ENCODE data around the gene C11orf52. TPM values are rescaled to one million over a fixed set of nuclear protein-coding genes. Genes with fewer than 3 reads are reported as not detected.

C11orf52 gene
- polyA plus RNA-seq, 1 donor from 2014 or later = not detected

- Histone ChIP-seq H3K27ac (ENCODE audit: low read length) (no peak overlapping the region), H3K36me3 (ENCODE audit: insufficient read depth, low read length) (no peaks in the 10 kb centered on the region), H3F3A (ENCODE audit: insufficient read depth, low read length, poor library complexity, severe bottlenecking) (no peaks in the 10 kb centered on the region), H3K9me3 (ENCODE audit: low read length) (no peaks in the 10 kb centered on the region), H3K27me3 (ENCODE audit: insufficient read depth, low read depth, low read length) (no peaks in the 10 kb centered on the region), H3K9me2 (ENCODE audit: insufficient read depth, low read length) (no peaks in the 10 kb centered on the region), H4K20me1 (ENCODE audit: insufficient read depth) (no peaks in the 10 kb centered on the region), H2AFZ (ENCODE audit: low read depth, low read length) (no peak overlapping the region), H3K4me2 (ENCODE audit: low read length) (no peak overlapping the region), H3K79me2 (replicated peaks; ENCODE audit: insufficient read depth, low read length) (no peaks in the 10 kb centered on the region), H3K9ac (ENCODE audit: low read length) (no peak overlapping the region), H3K4me3 (ENCODE audit: low read length) (no peak overlapping the region)
- TF ChIP-seq, protein P1, sequence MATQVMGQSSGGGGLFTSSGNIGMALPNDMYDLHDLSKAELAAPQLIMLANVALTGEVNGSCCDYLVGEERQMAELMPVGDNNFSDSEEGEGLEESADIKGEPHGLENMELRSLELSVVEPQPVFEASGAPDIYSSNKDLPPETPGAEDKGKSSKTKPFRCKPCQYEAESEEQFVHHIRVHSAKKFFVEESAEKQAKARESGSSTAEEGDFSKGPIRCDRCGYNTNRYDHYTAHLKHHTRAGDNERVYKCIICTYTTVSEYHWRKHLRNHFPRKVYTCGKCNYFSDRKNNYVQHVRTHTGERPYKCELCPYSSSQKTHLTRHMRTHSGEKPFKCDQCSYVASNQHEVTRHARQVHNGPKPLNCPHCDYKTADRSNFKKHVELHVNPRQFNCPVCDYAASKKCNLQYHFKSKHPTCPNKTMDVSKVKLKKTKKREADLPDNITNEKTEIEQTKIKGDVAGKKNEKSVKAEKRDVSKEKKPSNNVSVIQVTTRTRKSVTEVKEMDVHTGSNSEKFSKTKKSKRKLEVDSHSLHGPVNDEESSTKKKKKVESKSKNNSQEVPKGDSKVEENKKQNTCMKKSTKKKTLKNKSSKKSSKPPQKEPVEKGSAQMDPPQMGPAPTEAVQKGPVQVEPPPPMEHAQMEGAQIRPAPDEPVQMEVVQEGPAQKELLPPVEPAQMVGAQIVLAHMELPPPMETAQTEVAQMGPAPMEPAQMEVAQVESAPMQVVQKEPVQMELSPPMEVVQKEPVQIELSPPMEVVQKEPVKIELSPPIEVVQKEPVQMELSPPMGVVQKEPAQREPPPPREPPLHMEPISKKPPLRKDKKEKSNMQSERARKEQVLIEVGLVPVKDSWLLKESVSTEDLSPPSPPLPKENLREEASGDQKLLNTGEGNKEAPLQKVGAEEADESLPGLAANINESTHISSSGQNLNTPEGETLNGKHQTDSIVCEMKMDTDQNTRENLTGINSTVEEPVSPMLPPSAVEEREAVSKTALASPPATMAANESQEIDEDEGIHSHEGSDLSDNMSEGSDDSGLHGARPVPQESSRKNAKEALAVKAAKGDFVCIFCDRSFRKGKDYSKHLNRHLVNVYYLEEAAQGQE (IDR thresholded peaks at IDR 0.05; ENCODE audit: borderline replicate concordance) = no peak
- TF ChIP-seq SMC3 (conservative IDR thresholded peaks at IDR 0.05; ENCODE audit: poor library complexity) (no peak), MXI1 (conservative IDR thresholded peaks at IDR 0.05; ENCODE audit: poor library complexity, severe bottlenecking) (no peak), TAF1 (IDR thresholded peaks at IDR 0.05; ENCODE audit: low read depth) (no peak), EZH2 (IDR thresholded peaks at IDR 0.05; ENCODE audit: borderline replicate concordance, insufficient read depth, low read length, poor library complexity, severe bottlenecking) (no peak), EP300 (conservative IDR thresholded peaks at IDR 0.05; ENCODE audit: poor library complexity, severe bottlenecking) (no peak), RAD21 (conservative IDR thresholded peaks at IDR 0.05) (no peak), POLR2AphosphoS5 (IDR thresholded peaks at IDR 0.05) (no peak)
- TF ChIP-seq, protein P2, sequence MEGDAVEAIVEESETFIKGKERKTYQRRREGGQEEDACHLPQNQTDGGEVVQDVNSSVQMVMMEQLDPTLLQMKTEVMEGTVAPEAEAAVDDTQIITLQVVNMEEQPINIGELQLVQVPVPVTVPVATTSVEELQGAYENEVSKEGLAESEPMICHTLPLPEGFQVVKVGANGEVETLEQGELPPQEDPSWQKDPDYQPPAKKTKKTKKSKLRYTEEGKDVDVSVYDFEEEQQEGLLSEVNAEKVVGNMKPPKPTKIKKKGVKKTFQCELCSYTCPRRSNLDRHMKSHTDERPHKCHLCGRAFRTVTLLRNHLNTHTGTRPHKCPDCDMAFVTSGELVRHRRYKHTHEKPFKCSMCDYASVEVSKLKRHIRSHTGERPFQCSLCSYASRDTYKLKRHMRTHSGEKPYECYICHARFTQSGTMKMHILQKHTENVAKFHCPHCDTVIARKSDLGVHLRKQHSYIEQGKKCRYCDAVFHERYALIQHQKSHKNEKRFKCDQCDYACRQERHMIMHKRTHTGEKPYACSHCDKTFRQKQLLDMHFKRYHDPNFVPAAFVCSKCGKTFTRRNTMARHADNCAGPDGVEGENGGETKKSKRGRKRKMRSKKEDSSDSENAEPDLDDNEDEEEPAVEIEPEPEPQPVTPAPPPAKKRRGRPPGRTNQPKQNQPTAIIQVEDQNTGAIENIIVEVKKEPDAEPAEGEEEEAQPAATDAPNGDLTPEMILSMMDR (IDR thresholded peaks at IDR 0.05; ENCODE audit: poor library complexity, severe bottlenecking) = no peak
Observed at GRCh38 chr11:111906680-111907079, 12.0 kb upstream of the C11orf52 start.

DNA sequence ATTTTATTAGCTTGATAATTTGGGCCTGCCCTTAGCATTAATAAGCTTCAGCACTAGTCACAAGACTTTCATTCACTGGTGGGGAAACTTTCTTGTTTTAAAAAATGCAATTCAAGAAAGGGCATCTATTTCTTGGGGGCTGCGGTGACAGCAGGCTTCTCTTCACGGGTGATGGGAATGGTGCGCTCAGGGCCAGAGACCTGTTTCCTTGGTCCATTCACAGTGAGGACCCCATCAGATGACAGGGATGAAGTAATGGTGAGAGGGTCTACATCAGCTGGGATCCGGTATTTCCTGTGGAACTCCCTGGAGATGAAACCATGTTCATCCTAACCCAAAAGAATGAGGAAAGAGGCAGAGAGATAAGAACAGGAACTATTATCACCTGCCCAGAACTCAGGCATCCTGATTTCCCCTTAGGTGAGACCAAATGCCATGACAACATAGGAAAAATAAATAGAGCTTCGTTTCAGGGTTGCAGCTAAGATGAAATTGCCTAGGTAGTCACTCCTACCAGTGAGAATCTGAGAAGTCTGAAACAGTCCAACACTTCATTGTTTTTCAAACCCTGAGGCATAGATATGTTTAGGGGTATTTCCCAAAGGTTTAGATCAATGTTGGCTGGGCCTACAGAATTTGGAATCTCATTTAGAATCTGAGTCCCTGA, 9.9 kb upstream of the C11orf52 start:
- H2AFZ ChIP-seq (ENCODE audit: low read depth, low read length) = no peak overlapping the region
- H4K20me1 ChIP-seq (ENCODE audit: insufficient read depth) = no peaks in the 10 kb centered on the region
- H3K4me3 ChIP-seq (ENCODE audit: low read length) = no peak overlapping the region
- H3K27me3 ChIP-seq (ENCODE audit: insufficient read depth, low read depth, low read length) = no peaks in the 10 kb centered on the region
- H3K27ac ChIP-seq (ENCODE audit: low read length) = no peak overlapping the region
- no peak for TF ChIP-seq MXI1 (conservative IDR thresholded peaks at IDR 0.05; ENCODE audit: poor library complexity, severe bottlenecking)
- no peak for TF ChIP-seq EZH2 (IDR thresholded peaks at IDR 0.05; ENCODE audit: borderline replicate concordance, insufficient read depth, low read length, poor library complexity, severe bottlenecking)
- no peak for TF ChIP-seq EP300 (conservative IDR thresholded peaks at IDR 0.05; ENCODE audit: poor library complexity, severe bottlenecking)
- TF ChIP-seq, protein P2 (IDR thresholded peaks at IDR 0.05; ENCODE audit: poor library complexity, severe bottlenecking) = no peak
- TF ChIP-seq RAD21 (conservative IDR thresholded peaks at IDR 0.05) = no peak
- TF ChIP-seq, protein P1 (IDR thresholded peaks at IDR 0.05; ENCODE audit: borderline replicate concordance) = no peak
- no peak for TF ChIP-seq POLR2AphosphoS5 (IDR thresholded peaks at IDR 0.05)
- no peak for TF ChIP-seq TAF1 (IDR thresholded peaks at IDR 0.05; ENCODE audit: low read depth)
- no peak for TF ChIP-seq SMC3 (conservative IDR thresholded peaks at IDR 0.05; ENCODE audit: poor library complexity)
- no peaks in the 10 kb centered on the region for H3K79me2 ChIP-seq (replicated peaks; ENCODE audit: insufficient read depth, low read length)
- no peaks in the 10 kb centered on the region for H3K9me2 ChIP-seq (ENCODE audit: insufficient read depth, low read length)
- H3K36me3 ChIP-seq (ENCODE audit: insufficient read depth, low read length) = no peaks in the 10 kb centered on the region
- no peaks in the 10 kb centered on the region for H3K9me3 ChIP-seq (ENCODE audit: low read length)
- no peak overlapping the region for H3K4me2 ChIP-seq (ENCODE audit: low read length)
- no peak overlapping the region for H3K9ac ChIP-seq (ENCODE audit: low read length)
- no peaks in the 10 kb centered on the region for H3F3A ChIP-seq (ENCODE audit: insufficient read depth, low read length, poor library complexity, severe bottlenecking)

All from neural cell (in vitro differentiated cells).